Measurements from ENCODE around the gene MFSD6. TPM values are rescaled to one million over a fixed set of nuclear protein-coding genes. Genes with fewer than 3 reads are reported as not detected.
A peak's percentile ranks its signal among the peaks of the same experiment; 100 is the strongest.
"Not testable (repeated sequence)": the region's sequence is repeated elsewhere in the genome, so short reads cannot be mapped to it uniquely, and the experiment has no call there.

MFSD6 gene
- polyA plus RNA-seq, 1 donor from 2014 or later = 10.4 TPM

DNA sequence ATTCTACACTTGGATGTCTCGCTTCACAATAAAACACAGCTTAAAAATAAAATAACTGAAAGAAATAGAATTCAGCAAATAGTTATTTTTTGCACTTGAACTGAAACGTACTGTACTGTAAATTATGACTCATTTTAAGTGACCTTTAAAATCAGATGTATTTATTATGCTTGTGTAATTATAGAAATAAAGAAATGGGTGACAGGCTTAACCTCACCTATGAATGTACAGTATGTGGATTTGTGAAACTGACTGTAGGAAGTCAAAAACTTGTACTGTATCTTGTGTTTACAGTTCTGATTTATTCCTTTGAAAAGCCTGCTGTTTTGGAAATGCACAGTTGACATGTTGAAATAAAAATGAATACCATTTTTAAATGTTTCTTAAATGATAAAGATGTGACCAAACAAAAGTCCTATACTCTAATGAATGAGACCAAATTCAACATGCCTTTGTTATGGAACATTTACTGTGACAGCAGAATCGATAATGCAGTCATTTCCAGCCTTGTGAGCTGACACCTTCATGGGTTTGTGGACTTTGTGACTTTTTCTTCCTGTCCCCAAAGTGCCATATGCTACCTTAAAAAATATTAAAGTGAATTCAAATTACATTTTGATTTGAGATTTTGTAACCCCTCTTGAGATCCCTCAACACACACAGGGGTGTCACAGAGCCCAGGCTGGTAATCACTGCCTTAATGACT is 93.7 kb downstream of the MFSD6 start:
- Mint-ChIP-seq H3K4me3 (no peak overlapping the region), H3K27ac (no peak overlapping the region), H3K4me1 (peaks cover 8 to 17% (median 9%) of the 10 kb centered on the region in 3 donors), H3K27me3 (no peaks in the 10 kb centered on the region), H3K9me3 (no peaks in the 10 kb centered on the region), H3K36me3 (no peaks in the 10 kb centered on the region)

DNA sequence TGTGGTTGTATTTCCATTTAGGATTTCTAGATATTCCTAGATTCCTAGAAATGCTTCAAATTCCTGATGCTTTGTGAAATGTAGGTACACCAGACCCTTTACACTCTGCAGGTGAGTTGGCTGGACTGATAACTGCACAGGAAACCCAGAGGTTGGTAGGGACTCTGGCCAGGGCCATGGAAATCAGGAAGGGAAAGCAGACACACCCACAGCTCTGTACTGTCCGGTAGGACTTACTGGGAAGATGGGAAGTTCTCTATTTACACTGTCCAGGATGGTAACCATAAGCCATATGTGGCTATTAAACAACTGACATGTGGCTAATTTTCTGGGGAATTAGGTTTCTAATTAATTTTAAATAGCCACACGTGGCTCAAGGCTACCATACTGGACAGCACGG is 94.9 kb downstream of the MFSD6 start:
- H3K4me1 Mint-ChIP-seq = peaks cover 11 to 22% (median 14%) of the 10 kb centered on the region in 3 donors
- H3K27me3 Mint-ChIP-seq = no peaks in the 10 kb centered on the region
- H3K4me3 Mint-ChIP-seq = no peak overlapping the region
- no peaks in the 10 kb centered on the region for H3K9me3 Mint-ChIP-seq
- no peak overlapping the region for H3K27ac Mint-ChIP-seq
- no peaks in the 10 kb centered on the region for H3K36me3 Mint-ChIP-seq

DNA sequence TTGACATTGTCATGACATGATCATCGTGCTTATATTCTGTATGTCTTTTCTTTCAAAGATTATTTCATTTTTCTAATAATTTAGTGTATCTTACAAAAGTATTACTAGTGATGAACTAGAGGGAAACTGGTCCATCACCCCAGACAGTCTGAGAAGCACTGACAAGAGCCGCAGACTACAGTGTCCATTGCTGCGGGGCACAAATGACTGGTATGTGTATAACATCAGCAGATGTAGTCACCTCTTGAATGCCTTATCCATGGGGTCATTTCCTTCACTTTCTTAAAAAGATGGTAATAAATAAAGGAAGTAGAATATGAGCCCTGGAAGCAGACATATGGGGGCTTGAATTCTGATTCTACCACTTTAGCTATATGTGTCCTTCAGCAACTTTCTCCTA is 96.8 kb downstream of the MFSD6 start:
- Mint-ChIP-seq H3K4me1 (peaks cover 11 to 22% (median 14%) of the 10 kb centered on the region in 3 donors), H3K36me3 (no peaks in the 10 kb centered on the region), H3K27me3 (no peaks in the 10 kb centered on the region), H3K9me3 (no peaks in the 10 kb centered on the region), H3K27ac (no peak overlapping the region), H3K4me3 (no peak overlapping the region)

DNA sequence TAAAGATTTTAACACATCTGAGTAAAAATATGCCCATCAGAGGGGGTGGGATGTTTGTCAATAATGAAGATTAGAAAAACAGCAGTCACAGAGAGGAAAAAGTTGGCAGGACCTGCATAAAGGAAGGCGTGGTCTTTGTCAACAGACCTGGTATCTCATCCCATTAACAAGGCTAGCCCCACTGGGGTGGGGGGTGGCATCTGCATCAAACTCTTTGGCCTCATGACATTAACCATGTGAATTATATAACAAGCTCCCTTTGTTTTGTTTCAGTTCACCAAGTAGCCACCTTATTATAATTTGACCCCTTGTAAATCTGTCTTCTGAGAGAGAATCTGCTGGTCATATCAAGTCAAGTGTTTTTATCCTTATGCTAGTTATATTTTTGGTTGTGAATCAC is 97.5 kb downstream of the MFSD6 start:
- no peaks in the 10 kb centered on the region for H3K27me3 Mint-ChIP-seq
- no peak overlapping the region for H3K4me3 Mint-ChIP-seq
- H3K9me3 Mint-ChIP-seq = no peaks in the 10 kb centered on the region
- no peaks in the 10 kb centered on the region for H3K36me3 Mint-ChIP-seq
- H3K27ac Mint-ChIP-seq = peak overlapping the region in 2 of 3 donors; percentile 81 to 85
- H3K4me1 Mint-ChIP-seq = peaks cover 11 to 22% (median 14%) of the 10 kb centered on the region in 3 donors

DNA sequence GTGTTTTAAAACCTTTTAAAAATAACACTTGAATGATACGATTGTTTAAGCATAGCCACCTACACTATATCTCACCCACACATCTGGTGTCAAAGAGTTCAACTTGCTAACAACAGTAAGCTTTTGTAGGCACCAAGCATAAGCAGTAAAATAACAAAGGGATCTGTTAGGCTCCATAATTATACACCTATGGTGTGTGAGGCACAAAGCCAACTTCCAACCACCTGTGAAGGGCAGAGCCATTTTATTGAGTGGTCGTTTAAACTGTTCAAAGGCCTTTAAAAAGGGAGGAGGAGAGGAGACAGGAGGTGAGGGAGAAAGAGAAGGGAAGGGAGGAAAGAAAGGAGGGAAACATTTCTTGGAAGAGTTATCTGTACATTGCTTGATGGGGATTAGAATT is 98.5 kb downstream of the MFSD6 start:
- peaks cover 4% of the 10 kb centered on the region for H3K36me3 Mint-ChIP-seq

DNA sequence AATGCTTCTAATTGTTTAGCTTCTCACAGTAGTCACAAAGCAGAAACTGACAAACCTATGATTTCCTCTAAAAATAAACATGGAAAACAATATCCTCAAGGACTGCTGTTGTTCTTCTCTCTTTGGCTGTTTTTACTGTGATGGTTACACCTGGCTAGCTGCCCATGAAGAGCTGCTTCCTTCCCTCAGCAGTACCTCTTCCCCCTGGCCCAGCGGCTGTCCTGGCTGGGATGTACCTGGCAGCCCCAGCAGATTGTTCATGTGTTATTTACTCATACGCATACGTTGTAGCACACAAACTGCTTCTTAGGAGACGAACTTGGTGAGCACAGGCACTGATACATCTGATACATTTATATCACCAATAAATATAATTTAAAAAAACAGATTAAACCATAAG is 99.0 kb downstream of the MFSD6 start:
- Mint-ChIP-seq H3K36me3 (peaks cover 4% of the 10 kb centered on the region), H3K27me3 (no peaks in the 10 kb centered on the region), H3K4me1 (peaks cover 10 to 22% (median 14%) of the 10 kb centered on the region in 3 donors), H3K9me3 (no peaks in the 10 kb centered on the region), H3K4me3 (peak overlapping the region in 1 of 4 donors; percentile 45), H3K27ac (peak overlapping the region; percentile 2 to 91 (median 85))

More for the DNA sequence above, 98.5 kb downstream of the MFSD6 start:
- H3K4me1 Mint-ChIP-seq = peaks cover 10 to 22% (median 14%) of the 10 kb centered on the region in 3 donors
- H3K27ac Mint-ChIP-seq = peak overlapping the region; percentile 2 to 91 (median 85)
- H3K9me3 Mint-ChIP-seq = no peaks in the 10 kb centered on the region
- H3K27me3 Mint-ChIP-seq = no peaks in the 10 kb centered on the region
- H3K4me3 Mint-ChIP-seq = no peak overlapping the region

DNA sequence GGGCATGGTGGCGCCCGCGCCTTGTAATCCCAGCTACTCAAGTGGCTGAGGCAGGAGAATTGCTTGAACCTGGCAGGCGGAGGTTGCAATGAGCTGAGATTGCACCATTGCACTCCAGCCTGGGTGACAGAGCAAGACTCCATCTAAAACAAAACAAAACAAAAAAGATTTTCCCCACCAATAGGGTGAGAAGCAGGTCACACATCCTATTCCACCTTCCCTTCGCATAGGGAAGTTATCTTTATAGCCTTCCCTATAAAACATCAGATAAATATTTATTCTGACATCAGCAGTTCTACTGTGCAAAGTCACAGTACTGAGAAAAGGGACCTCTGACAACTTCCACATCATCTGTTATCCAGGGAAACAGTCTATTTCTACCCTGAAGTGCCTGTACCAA is 101.7 kb downstream of the MFSD6 start:
- not testable (repeated sequence) for H3K36me3 Mint-ChIP-seq, H3K9me3 Mint-ChIP-seq, H3K27ac Mint-ChIP-seq, H3K4me3 Mint-ChIP-seq, H3K27me3 Mint-ChIP-seq
- H3K4me1 Mint-ChIP-seq = peaks cover 10 to 22% (median 14%) of the 10 kb centered on the region in 3 donors

DNA sequence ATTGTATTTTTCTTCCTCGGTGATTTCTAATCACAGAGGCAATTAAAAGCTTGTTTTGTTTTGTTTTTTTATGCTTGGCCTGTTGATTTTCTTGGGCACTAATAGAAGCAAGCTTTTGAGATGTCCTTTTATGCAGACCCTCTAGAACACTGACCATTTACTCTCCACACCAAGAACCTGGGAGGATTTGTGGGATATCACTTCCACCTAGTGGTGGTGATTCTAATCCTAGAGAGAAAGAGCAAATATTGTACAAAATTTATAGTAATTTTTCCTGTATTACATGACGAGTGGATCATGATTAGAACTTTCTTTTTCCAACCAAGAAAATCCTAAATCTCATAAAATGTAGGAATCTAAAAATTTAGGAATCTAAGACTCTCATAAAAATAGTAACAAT is 102.9 kb downstream of the MFSD6 start:
- no peak overlapping the region for H3K4me3 Mint-ChIP-seq
- no peaks in the 10 kb centered on the region for H3K27me3 Mint-ChIP-seq
- H3K4me1 Mint-ChIP-seq = peaks cover 11 to 13% (median 12%) of the 10 kb centered on the region in 3 donors
- H3K27ac Mint-ChIP-seq = no peak overlapping the region
- H3K9me3 Mint-ChIP-seq = no peaks in the 10 kb centered on the region
- H3K36me3 Mint-ChIP-seq = peaks cover 4% of the 10 kb centered on the region

DNA sequence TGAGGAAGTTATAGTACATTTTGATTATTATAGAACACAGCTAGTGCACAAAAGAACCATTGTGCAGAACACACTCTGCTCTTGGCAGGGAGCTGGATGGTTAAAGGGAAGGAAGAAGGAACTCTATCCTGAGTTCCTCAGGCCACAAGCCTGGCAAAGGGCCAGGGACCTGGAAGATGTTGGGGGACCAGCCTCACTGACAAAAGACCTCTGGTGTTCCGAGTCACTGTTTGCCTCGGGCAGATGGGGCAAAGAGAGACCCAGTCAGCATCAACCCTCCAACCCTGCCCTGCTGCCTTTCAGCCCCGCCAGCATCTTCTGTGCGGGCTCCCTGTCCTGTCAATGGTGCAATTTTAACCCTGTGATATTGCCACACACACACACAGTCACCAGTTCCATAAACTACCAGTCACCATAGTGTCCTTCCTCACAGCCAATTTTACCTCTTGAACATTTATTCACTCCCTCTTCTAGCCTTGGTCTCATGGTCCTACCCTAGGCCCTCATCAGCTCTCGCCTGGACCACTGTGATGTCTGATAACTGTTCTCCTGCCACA is 104.5 kb downstream of the MFSD6 start:
- H3K4me1 Mint-ChIP-seq = peaks cover 0 to 5% (median 4%) of the 10 kb centered on the region in 3 donors
- no peak overlapping the region for H3K27ac Mint-ChIP-seq
- H3K4me3 Mint-ChIP-seq = peak overlapping the region in 1 of 4 donors; percentile 52
- H3K36me3 Mint-ChIP-seq = peaks cover 4% of the 10 kb centered on the region
- H3K9me3 Mint-ChIP-seq = no peaks in the 10 kb centered on the region
- no peaks in the 10 kb centered on the region for H3K27me3 Mint-ChIP-seq

DNA sequence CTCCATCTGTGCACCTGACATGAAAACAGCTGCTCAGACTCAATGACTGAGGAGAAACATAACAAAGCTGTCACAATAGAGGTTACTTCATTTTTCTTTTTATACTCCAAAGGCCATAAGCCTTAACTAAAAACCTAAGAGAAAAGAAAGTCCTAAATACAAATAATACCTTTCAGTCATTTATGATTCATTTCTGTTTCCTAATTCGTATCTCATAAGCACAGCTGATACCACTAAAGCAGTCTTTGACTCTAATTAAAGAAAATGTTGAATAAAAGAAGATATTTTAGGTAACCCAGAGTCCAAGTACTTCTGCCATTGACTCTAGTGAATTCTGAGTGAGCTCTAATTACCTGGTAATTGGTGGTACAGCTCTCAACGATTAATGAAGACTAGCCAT is 105.7 kb downstream of the MFSD6 start:
- no peak overlapping the region for H3K27ac Mint-ChIP-seq
- peaks cover 4% of the 10 kb centered on the region for H3K36me3 Mint-ChIP-seq
- H3K27me3 Mint-ChIP-seq = no peaks in the 10 kb centered on the region
- H3K9me3 Mint-ChIP-seq = no peaks in the 10 kb centered on the region
- H3K4me3 Mint-ChIP-seq = no peak overlapping the region
- peaks cover 0 to 5% (median 4%) of the 10 kb centered on the region in 3 donors for H3K4me1 Mint-ChIP-seq

DNA sequence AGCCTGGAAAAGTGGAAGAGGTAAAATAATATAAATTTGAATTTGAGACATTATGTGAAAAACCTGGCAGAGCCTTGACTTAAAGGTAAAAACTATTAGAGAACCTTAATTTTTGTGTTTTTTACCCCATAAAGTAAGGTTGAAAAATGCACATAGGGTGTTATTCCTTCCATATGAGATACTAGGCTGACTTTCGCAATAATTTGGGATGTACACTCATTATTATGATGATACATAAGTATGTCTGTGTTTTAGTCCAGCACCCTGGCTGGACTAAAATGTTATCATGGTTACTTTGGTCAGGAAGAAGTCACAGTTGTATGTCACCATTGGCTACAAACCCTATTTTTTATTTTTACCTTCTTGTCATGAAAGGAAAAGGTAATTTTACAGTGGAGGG is 106.5 kb downstream of the MFSD6 start:
- peaks cover 0 to 5% (median 4%) of the 10 kb centered on the region in 3 donors for H3K4me1 Mint-ChIP-seq
- no peaks in the 10 kb centered on the region for H3K9me3 Mint-ChIP-seq
- peaks cover 4% of the 10 kb centered on the region for H3K36me3 Mint-ChIP-seq
- H3K27ac Mint-ChIP-seq = no peak overlapping the region
- no peak overlapping the region for H3K4me3 Mint-ChIP-seq
- H3K27me3 Mint-ChIP-seq = no peaks in the 10 kb centered on the region

DNA sequence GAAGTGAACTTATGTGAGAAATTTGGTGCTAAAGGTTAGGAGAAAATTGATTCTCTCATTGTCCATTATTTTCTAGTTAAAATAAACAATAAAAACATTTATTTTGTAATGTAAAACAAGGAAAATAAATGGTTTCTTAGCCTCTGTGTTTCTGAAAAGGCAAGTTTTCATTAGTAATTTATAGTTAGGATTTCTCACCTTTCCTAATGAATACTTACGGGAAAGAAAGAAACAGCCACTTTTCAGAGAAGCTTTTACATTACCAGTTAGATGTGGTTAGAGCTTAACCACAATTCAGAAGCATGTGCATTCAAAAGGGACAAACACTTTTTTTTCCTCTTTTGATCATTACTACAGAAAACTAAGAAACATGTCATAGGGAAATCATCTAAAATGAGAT is 107.5 kb downstream of the MFSD6 start:
- H3K27ac Mint-ChIP-seq = peak overlapping the region in 1 of 3 donors; percentile 66
- no peaks in the 10 kb centered on the region for H3K9me3 Mint-ChIP-seq
- no peaks in the 10 kb centered on the region for H3K27me3 Mint-ChIP-seq
- H3K4me1 Mint-ChIP-seq = peaks cover 2 to 8% (median 6%) of the 10 kb centered on the region in 3 donors
- H3K36me3 Mint-ChIP-seq = peaks cover 4% of the 10 kb centered on the region
- H3K4me3 Mint-ChIP-seq = no peak overlapping the region

DNA sequence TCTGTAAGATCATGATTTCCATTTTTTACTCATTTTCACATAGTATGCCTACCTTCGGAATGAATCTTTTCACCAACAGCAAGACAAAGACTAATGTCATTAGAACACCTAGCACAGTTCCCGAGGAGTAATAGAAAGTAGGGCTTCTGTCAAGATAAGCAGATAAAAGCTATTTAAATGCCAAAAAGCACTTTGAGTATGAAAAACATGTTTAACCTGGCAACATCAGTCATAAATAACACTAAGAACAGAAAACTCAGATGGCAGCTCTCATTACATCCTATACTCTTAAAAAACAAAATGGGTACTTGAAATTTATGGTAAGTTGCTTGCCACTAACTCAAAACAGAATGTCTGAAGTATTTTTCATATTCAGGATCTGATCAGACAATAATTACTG is 109.3 kb downstream of the MFSD6 start:
- H3K27me3 Mint-ChIP-seq = no peaks in the 10 kb centered on the region
- H3K27ac Mint-ChIP-seq = no peak overlapping the region
- no peak overlapping the region for H3K4me3 Mint-ChIP-seq
- peaks cover 6 to 13% (median 12%) of the 10 kb centered on the region in 3 donors for H3K4me1 Mint-ChIP-seq
- peaks cover 3% of the 10 kb centered on the region for H3K36me3 Mint-ChIP-seq
- H3K9me3 Mint-ChIP-seq = no peaks in the 10 kb centered on the region

DNA sequence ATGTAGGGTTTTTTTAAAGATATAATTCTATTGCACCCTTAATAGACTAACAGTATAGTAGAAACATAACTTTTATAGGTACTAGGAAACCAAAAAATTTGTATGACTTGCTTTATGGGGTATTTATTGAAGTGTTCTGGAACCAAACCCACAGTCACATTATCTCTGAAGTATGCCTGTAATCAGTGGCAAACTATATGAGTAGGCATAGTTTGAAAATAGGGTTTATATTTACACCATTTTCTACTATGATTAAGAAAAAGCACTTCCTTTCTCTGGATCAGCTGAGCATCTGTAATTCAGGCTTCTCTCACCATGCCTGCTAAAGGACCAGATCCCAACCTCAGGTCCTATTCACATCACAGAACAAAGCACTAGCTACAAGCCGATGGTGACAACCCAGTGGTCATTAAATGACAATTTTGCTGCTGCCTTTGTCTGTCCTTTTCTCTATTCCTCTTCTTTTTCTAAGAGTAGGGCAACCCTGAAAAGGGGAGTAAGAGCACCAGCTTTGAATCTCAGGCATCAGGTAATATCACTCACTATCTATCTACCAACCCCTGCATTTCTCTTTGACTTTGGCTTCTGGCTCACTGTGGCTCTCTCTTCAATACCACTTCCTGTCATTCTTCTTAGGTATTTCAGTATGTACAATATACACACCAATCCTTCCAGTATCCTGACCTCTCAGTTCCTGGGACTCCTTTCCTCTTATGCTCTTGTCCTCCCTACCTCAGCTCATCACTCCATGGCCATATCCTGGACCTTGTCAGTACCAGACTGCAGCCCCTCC is 112.0 kb downstream of the MFSD6 start:
- H3K4me3 Mint-ChIP-seq = peak overlapping the region in 1 of 4 donors; percentile 2
- no peaks in the 10 kb centered on the region for H3K27me3 Mint-ChIP-seq
- H3K4me1 Mint-ChIP-seq = peaks cover 6 to 15% (median 12%) of the 10 kb centered on the region in 3 donors
- no peaks in the 10 kb centered on the region for H3K9me3 Mint-ChIP-seq
- peak overlapping the region in 2 of 3 donors; percentile 16 to 69 for H3K27ac Mint-ChIP-seq
- peaks cover 3% of the 10 kb centered on the region for H3K36me3 Mint-ChIP-seq

DNA sequence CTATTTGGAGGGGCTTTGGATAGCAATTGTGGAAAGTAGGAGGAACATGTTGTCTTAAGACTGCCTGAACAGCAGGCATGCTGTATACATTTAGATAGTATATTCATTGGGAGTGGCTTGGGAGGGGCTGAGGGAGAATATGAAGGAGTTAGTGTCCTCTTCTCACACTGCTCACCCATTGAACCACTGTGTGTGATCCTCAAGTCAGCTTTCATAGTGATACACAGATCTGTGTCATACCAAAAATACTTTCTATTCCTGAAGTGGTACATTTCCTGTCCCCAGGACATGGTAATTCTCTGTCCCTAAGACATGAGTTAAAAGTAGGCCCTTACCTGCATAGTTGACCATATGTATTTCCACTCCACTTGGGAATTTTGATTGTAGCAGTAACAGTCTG is 116.8 kb downstream of the MFSD6 start:
- peaks cover 37 to 46% (median 46%) of the 10 kb centered on the region in 3 donors for H3K4me1 Mint-ChIP-seq
- H3K27me3 Mint-ChIP-seq = no peaks in the 10 kb centered on the region
- no peak overlapping the region for H3K4me3 Mint-ChIP-seq
- no peak overlapping the region for H3K27ac Mint-ChIP-seq
- H3K9me3 Mint-ChIP-seq = no peaks in the 10 kb centered on the region
- peaks cover 3% of the 10 kb centered on the region for H3K36me3 Mint-ChIP-seq

Data from IgD-negative memory B cell (primary cell).